HG02885 (cell line): ENCODE measurements around the gene RAB3C.

Source experiments
- ATAC-seq: cut with Tn5 transposase; IDR thresholded peaks from one replicate; pipeline ENCODE4 v1.9.1; 2021; ENCODE audit warnings: mild to moderate bottlenecking; ENCODE audit not compliant: unreplicated experiment, poor library complexity

The RAB3C gene

DNA sequence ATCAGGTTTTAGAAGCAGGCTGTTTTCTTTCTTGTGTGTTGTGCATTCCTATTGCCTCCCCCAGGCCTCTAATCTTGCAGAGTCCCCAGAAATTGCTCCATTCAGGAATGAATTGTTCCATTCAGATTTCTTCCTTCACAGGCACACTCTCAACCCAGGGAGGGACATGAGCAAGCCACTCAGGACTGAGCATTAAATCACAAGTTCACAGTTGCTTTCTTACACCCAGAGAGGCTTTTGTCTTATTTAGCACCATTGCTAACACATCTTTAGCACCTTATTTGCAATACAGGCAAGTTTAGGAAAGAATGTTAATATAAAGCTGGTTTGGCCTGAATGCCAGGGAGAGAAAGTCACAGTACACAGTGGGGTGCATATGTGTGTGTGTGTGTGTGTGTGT is 221.4 kb downstream of the RAB3C start:
- ATAC-seq: no peak

GRCh38 chr5:58810086-58810485 is 227.2 kb downstream of the RAB3C start:
- no peak for ATAC-seq

DNA sequence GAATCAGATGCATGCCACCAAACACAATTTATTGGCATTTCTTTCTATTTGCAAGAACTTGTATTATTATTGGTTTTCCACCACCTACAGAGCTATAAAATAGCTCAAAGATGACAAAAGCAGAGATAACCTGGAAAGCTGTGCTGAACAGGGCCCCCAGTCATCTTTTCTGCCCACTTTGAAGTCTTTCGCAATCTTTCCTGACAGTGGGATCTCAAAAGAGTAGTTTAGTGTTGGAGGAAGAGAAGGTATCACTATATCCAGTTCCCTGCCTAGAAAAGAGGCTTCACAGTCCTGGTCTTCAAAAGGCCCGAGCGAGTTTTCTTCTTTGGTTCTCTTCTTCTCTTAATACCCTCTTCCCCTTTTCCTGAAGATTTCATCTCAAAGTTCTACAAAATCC is 231.0 kb downstream of the RAB3C start:
- no peak for ATAC-seq

GRCh38 chr5:58816181-58816731 is 233.4 kb downstream of the RAB3C start:
- ATAC-seq: no peak

DNA sequence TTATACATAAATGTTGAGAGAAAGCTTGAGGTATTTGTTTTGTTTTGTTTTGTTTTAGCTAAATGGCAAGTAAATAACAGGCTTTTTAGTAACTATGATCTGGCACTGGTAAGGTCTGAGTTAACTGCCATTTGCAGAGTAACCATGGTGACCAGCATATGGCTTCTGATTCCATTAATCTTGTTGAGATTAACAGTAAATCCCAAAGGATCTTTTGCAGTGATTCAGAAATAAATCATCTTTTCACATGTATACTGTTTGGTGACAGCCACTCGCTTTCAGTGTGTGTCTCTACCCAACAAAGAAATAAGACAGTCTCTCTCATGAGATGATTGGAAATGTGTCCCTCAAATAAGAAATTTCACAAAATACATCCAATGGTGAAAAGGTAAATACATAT is 235.6 kb downstream of the RAB3C start:
- no peak for ATAC-seq

- ATAC-seq: no peak
Measured at GRCh38 chr5:58825441-58825840, 242.6 kb downstream of the RAB3C start.

GRCh38 chr5:58825899-58826298 is 243.0 kb downstream of the RAB3C start:
- no peak for ATAC-seq

- no peak for ATAC-seq
Measured at GRCh38 chr5:58827463-58827862, 244.6 kb downstream of the RAB3C start.

GRCh38 chr5:58828258-58828657 is 245.4 kb downstream of the RAB3C start:
- no peak for ATAC-seq

- no peak for ATAC-seq
Measured at GRCh38 chr5:58834242-58835225, 251.7 kb downstream of the RAB3C start.

GRCh38 chr5:58836351-58836750 is 253.5 kb downstream of the RAB3C start:
- no peak for ATAC-seq

GRCh38 chr5:58838729-58839128 is 255.9 kb downstream of the RAB3C start:
- ATAC-seq: no peak

DNA sequence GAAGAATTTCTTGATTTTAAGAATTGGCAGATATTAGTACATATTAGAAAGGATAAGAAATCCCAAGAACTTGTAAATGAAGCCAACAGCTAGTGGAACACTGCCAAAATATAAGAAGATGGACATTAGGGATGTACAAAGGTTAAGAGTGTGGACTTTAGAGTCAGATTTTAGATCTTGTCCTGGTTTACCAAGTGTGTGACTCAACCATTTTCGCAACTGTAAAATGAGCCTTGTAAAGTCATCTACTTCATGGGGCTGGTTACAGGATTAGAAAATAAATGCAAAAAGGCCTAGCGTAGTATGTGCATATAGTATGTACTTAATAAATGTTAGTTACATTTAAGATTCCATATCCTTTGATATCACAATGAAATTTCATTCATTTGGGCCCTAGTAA is 260.0 kb downstream of the RAB3C start:
- ATAC-seq: no peak

DNA sequence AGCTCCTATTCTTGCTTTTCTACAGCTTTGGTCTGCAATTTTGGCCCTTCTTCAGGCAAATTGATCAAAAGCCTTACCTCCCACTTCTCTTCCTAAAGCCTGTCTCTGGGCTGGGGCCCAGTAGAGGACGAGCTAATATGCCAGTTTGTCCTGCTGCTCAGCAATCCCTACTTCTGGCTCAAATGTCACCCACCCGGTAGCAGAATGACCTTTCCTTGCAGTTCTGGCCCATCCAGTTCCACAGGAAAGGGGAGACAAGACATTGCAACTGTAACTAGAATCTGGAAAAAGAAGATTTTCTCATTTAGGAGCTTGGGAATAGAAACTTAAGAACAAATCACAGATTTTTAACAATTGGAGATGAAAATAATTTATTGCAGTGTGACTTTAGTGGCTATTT is 261.5 kb downstream of the RAB3C start:
- no peak for ATAC-seq

- ATAC-seq: no peak
Measured at GRCh38 chr5:58847041-58847440, 264.2 kb downstream of the RAB3C start.

DNA sequence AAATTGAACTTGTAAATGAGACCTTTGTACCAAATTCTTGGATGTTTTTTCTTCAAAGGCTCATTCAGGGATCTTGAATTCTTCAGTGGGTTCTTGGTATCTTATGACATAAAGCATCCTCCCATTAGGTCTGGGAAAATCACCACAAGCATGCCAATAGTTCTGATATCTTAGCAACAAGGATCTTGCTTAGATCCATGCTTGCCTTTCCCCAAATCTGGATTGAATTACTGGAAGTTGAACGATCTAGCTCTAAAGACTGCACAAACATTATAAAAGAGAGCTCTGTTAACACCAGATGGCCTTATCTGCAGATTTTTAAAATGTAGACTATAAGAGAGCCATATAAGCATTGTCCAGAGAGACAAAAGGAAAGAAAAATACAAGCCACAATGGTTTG is 266.3 kb downstream of the RAB3C start:
- no peak for ATAC-seq

GRCh38 chr5:58849921-58850667 is 267.2 kb downstream of the RAB3C start:
- no peak for ATAC-seq

- no peak for ATAC-seq
Measured at GRCh38 chr5:58851153-58851552, 268.3 kb downstream of the RAB3C start.

GRCh38 chr5:58851571-58851970 is 268.7 kb downstream of the RAB3C start:
- no peak for ATAC-seq

GRCh38 chr5:58852566-58852965 is 269.7 kb downstream of the RAB3C start:
- ATAC-seq: no peak

DNA sequence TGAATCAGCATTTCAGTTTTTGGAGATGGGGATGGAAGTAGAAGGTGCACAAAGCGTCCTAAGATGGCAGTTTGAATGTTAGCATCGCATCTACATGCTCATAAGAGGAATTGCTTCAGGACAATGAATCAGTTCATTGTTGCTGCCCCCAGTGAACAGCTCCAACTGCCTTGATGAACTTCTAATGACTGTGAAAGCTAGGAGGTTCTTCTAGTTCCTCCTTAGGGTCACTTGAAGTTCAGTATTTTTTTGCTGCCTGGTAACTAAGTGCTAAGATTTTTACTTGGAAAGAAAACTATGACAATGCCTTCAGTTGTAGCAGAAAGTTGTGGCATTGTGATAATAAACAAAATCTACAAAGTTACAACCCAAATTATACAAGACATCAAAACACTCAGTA is 271.6 kb downstream of the RAB3C start:
- ATAC-seq: no peak
